ENCODE measurements around the gene OBSCN. TPM values are rescaled to one million over a fixed set of nuclear protein-coding genes. Genes with fewer than 3 reads are reported as not detected.

The OBSCN gene
- total RNA-seq, 1 donor from 2014 or later: 10.2 TPM

GRCh38 chr1:228341814-228342626, 134.2 kb downstream of the OBSCN start:
- no peak for DNase-seq (ENCODE audit: low spot score)
- Mint-ChIP-seq H3K36me3 (ENCODE audit: low read depth) (no peaks in the 10 kb centered on the region), H3K4me3 (ENCODE audit: unreplicated experiment) (no peak overlapping the region), H3K9me3 (ENCODE audit: low read depth) (no peaks in the 10 kb centered on the region), H3K27me3 (ENCODE audit: low read depth) (no peaks in the 10 kb centered on the region), H3K27ac (ENCODE audit: unreplicated experiment) (no peak overlapping the region), H3K4me1 (ENCODE audit: low read depth) (peaks cover 2% of the 10 kb centered on the region)
- TF ChIP-seq CTCF (IDR thresholded peaks at IDR 0.05): no peak

- no peaks in the 10 kb centered on the region for H3K27me3 Mint-ChIP-seq (ENCODE audit: low read depth)
- H3K36me3 Mint-ChIP-seq (ENCODE audit: low read depth): no peaks in the 10 kb centered on the region
- H3K4me1 Mint-ChIP-seq (ENCODE audit: low read depth): peaks cover 2% of the 10 kb centered on the region
- no peak for TF ChIP-seq CTCF (IDR thresholded peaks at IDR 0.05)
- no peak overlapping the region for H3K4me3 Mint-ChIP-seq (ENCODE audit: unreplicated experiment)
- DNase-seq (ENCODE audit: low spot score): no peak
- no peak overlapping the region for H3K27ac Mint-ChIP-seq (ENCODE audit: unreplicated experiment)
- H3K9me3 Mint-ChIP-seq (ENCODE audit: low read depth): no peaks in the 10 kb centered on the region
These were observed 134.9 kb downstream of the OBSCN start for GRCh38 chr1:228342627-228343190.

- Mint-ChIP-seq H3K36me3 (ENCODE audit: low read depth) (no peaks in the 10 kb centered on the region), H3K27ac (ENCODE audit: unreplicated experiment) (no peak overlapping the region), H3K9me3 (ENCODE audit: low read depth) (no peaks in the 10 kb centered on the region), H3K27me3 (ENCODE audit: low read depth) (no peaks in the 10 kb centered on the region), H3K4me3 (ENCODE audit: unreplicated experiment) (no peak overlapping the region), H3K4me1 (ENCODE audit: low read depth) (peaks cover 2% of the 10 kb centered on the region)
- no peak for TF ChIP-seq CTCF (IDR thresholded peaks at IDR 0.05)
- no peak for DNase-seq (ENCODE audit: low spot score)
These were observed 135.4 kb downstream of the OBSCN start for GRCh38 chr1:228343191-228343661.

GRCh38 chr1:228344631-228345072, 136.8 kb downstream of the OBSCN start:
- no peaks in the 10 kb centered on the region for H3K27me3 Mint-ChIP-seq (ENCODE audit: low read depth)
- TF ChIP-seq CTCF (IDR thresholded peaks at IDR 0.05): no peak
- peaks cover 2% of the 10 kb centered on the region for H3K4me1 Mint-ChIP-seq (ENCODE audit: low read depth)
- H3K9me3 Mint-ChIP-seq (ENCODE audit: low read depth): no peaks in the 10 kb centered on the region
- DNase-seq (ENCODE audit: low spot score): no peak
- H3K27ac Mint-ChIP-seq (ENCODE audit: unreplicated experiment): no peak overlapping the region
- H3K4me3 Mint-ChIP-seq (ENCODE audit: unreplicated experiment): no peak overlapping the region
- no peaks in the 10 kb centered on the region for H3K36me3 Mint-ChIP-seq (ENCODE audit: low read depth)

GRCh38 chr1:228345201-228345930, 137.5 kb downstream of the OBSCN start:
- H3K9me3 Mint-ChIP-seq (ENCODE audit: low read depth): no peaks in the 10 kb centered on the region
- no peak for TF ChIP-seq CTCF (IDR thresholded peaks at IDR 0.05)
- H3K4me3 Mint-ChIP-seq (ENCODE audit: unreplicated experiment): no peak overlapping the region
- no peaks in the 10 kb centered on the region for H3K27me3 Mint-ChIP-seq (ENCODE audit: low read depth)
- H3K36me3 Mint-ChIP-seq (ENCODE audit: low read depth): peaks cover 2% of the 10 kb centered on the region
- no peak overlapping the region for H3K27ac Mint-ChIP-seq (ENCODE audit: unreplicated experiment)
- DNase-seq (ENCODE audit: low spot score): no peak
- H3K4me1 Mint-ChIP-seq (ENCODE audit: low read depth): peaks cover 2% of the 10 kb centered on the region
